SH-SY5Y (cell line): Measurements from ENCODE around the gene PTPRD.

Experiments
- GATA2 ChIP-seq: IDR thresholded peaks from 2 replicates; pipeline ENCODE4 v1.6.1; 2011; ENCODE audit warnings: mild to moderate bottlenecking, low read depth, low read length
- GATA3 ChIP-seq: IDR thresholded peaks from 2 replicates; pipeline ENCODE4 v1.6.1; 2011; ENCODE audit warnings: low read depth, mild to moderate bottlenecking, low read length, moderate library complexity

DNA sequence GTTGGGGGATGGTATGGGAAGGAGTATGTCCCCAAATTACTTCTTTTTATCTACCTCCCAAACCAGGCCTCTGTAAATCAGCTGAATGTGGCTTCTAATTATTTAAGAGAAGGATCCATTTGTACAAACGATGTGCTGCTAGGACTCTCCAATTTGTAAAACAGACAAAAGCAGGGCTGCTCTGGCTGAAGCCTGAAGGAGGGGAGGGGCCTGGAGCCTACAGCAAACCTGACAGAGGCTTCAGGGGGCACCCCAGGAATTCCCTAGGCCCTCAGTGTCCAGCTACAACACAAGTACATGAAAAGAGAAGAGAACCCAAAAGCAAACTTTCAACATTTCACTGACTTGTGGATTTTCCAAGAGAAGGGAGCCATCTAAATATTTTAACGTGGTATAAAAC lies 1873.9 kb downstream of the PTPRD start:
- TF ChIP-seq GATA3 (no peak), GATA2 (no peak)
